ENCODE measurements around the gene SPATA31D1.

Gene SPATA31D1

GRCh38 chr9:81981883-81982282, 6.7 kb upstream of the SPATA31D1 start:
- no peak overlapping the region for H2AFZ ChIP-seq (ENCODE audit: low read depth, low read length)
- H3K9me3 ChIP-seq (ENCODE audit: low read length) = no peaks in the 10 kb centered on the region
- no peaks in the 10 kb centered on the region for H3K36me3 ChIP-seq (ENCODE audit: insufficient read depth, low read length)
- peaks cover 2% of the 10 kb centered on the region for H3K4me1 ChIP-seq (ENCODE audit: insufficient read depth, low read length)
- H3K4me3 ChIP-seq (ENCODE audit: low read length) = no peak overlapping the region
- no peaks in the 10 kb centered on the region for H3K27me3 ChIP-seq (ENCODE audit: insufficient read depth, low read length)

DNA sequence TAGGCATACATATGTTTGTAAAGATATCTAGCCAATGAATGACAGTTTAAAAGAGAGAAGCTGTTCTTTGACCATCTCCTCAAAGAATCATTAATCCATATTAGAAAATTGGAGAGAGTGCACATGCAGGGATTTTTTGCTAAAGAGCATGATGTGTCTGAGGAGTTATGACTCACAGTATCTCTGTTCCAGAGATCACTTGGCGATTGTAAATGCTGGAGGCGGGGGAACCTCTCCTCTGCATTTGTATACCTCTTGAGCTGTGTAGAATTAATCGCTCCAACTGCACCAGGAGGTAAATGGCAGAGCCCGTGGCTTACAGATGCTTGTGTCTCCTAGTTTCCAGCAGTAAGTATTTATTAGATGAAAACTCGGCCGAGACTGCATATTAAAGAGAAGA, 3.6 kb upstream of the SPATA31D1 start:
- Histone ChIP-seq H2AFZ (ENCODE audit: low read depth, low read length) (no peak overlapping the region), H3K4me1 (ENCODE audit: insufficient read depth, low read length) (peaks cover 2% of the 10 kb centered on the region), H3K9me3 (ENCODE audit: low read length) (no peaks in the 10 kb centered on the region), H3K4me3 (ENCODE audit: low read length) (no peak overlapping the region), H3K27me3 (ENCODE audit: insufficient read depth, low read length) (no peaks in the 10 kb centered on the region), H3K36me3 (ENCODE audit: insufficient read depth, low read length) (no peaks in the 10 kb centered on the region)

DNA sequence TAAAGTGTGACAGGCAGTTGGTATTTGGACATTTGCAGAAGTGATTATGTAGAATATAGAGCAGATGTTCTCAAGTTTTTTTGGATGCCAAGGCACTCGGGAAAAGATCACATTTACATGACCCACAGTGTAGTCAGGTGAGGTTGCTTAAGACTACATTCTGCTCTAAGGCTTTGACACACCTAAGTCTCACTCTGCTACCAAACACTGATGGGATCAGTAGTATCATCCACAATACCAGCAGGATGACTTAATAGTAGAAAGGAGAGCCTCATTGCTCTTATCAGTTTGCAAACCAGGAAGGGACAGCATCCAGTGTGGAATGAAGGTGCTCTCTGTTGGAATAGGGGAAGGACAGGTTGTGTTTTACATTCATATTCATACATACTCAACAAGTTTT, 2.5 kb upstream of the SPATA31D1 start:
- Histone ChIP-seq H3K4me1 (ENCODE audit: insufficient read depth, low read length) (peaks cover 2% of the 10 kb centered on the region), H3K36me3 (ENCODE audit: insufficient read depth, low read length) (no peaks in the 10 kb centered on the region), H3K4me3 (ENCODE audit: low read length) (no peak overlapping the region), H2AFZ (ENCODE audit: low read depth, low read length) (no peak overlapping the region), H3K9me3 (ENCODE audit: low read length) (no peaks in the 10 kb centered on the region), H3K27me3 (ENCODE audit: insufficient read depth, low read length) (no peaks in the 10 kb centered on the region)

DNA sequence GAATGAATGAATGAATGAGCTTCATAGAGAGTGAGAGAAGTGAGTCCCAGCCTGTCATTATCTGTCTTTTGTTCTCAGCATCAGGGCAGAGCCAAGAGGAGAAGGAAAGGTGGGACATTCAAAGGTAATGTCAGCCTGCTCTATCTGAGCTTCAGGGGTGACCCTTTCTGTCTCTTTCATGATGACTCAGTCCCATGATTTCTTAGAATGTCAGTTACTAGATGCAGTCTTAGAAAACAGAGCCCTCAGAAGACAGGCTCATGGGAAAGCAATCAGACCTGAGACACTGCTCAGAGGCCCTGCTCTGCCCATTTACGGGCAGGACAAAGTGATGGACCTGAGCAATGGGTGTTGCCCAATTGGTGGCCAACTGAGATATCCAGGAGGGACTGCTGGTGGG, 1.1 kb downstream of the SPATA31D1 start:
- Histone ChIP-seq H3K36me3 (ENCODE audit: insufficient read depth, low read length) (no peaks in the 10 kb centered on the region), H3K27me3 (ENCODE audit: insufficient read depth, low read length) (no peaks in the 10 kb centered on the region), H2AFZ (ENCODE audit: low read depth, low read length) (no peak overlapping the region), H3K4me1 (ENCODE audit: insufficient read depth, low read length) (no peaks in the 10 kb centered on the region), H3K4me3 (ENCODE audit: low read length) (no peak overlapping the region), H3K9me3 (ENCODE audit: low read length) (no peaks in the 10 kb centered on the region)

- Histone ChIP-seq H3K9me3 (ENCODE audit: low read length) (no peaks in the 10 kb centered on the region), H3K36me3 (ENCODE audit: insufficient read depth, low read length) (no peaks in the 10 kb centered on the region), H3K4me1 (ENCODE audit: insufficient read depth, low read length) (no peaks in the 10 kb centered on the region), H3K4me3 (ENCODE audit: low read length) (no peak overlapping the region), H2AFZ (ENCODE audit: low read depth, low read length) (no peak overlapping the region), H3K27me3 (ENCODE audit: insufficient read depth, low read length) (no peaks in the 10 kb centered on the region)
Observed at GRCh38 chr9:81993656-81994055, 5.1 kb downstream of the SPATA31D1 start.

DNA sequence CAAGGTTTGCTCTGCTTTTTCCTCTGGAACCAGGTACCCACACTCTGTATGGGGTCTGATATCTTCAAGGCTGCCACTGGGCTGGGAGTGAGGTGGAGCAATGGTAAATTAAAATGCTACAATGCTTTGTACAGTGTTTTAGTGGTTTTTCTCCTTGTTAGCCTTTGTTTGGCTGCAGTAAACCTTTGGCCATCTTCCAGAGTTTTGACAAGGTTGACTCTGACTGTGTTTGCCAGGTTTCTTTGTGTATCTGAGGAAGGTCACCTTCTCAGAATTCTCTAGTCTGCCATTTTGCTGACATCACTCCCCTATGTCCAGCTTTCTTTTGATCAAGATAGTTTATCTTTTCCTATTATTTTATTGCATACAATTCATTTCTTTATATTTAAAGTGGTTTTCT, 11.2 kb downstream of the SPATA31D1 start:
- no peaks in the 10 kb centered on the region for H3K4me1 ChIP-seq (ENCODE audit: insufficient read depth, low read length)
- H3K36me3 ChIP-seq (ENCODE audit: insufficient read depth, low read length) = no peaks in the 10 kb centered on the region
- no peaks in the 10 kb centered on the region for H3K9me3 ChIP-seq (ENCODE audit: low read length)
- no peak overlapping the region for H3K4me3 ChIP-seq (ENCODE audit: low read length)
- H2AFZ ChIP-seq (ENCODE audit: low read depth, low read length) = no peak overlapping the region
- H3K27me3 ChIP-seq (ENCODE audit: insufficient read depth, low read length) = no peaks in the 10 kb centered on the region

- no peaks in the 10 kb centered on the region for H3K27me3 ChIP-seq (ENCODE audit: insufficient read depth, low read length)
- no peaks in the 10 kb centered on the region for H3K9me3 ChIP-seq (ENCODE audit: low read length)
- no peak overlapping the region for H2AFZ ChIP-seq (ENCODE audit: low read depth, low read length)
- H3K4me3 ChIP-seq (ENCODE audit: low read length) = no peak overlapping the region
- no peaks in the 10 kb centered on the region for H3K4me1 ChIP-seq (ENCODE audit: insufficient read depth, low read length)
- H3K36me3 ChIP-seq (ENCODE audit: insufficient read depth, low read length) = no peaks in the 10 kb centered on the region
Observed at GRCh38 chr9:82010711-82011110, 22.1 kb downstream of the SPATA31D1 start.

GRCh38 chr9:82011133-82011532, 22.6 kb downstream of the SPATA31D1 start:
- Histone ChIP-seq H3K9me3 (ENCODE audit: low read length) (no peaks in the 10 kb centered on the region), H3K27me3 (ENCODE audit: insufficient read depth, low read length) (no peaks in the 10 kb centered on the region), H2AFZ (ENCODE audit: low read depth, low read length) (no peak overlapping the region)

GRCh38 chr9:82012276-82012675, 23.7 kb downstream of the SPATA31D1 start:
- H3K4me1 ChIP-seq (ENCODE audit: insufficient read depth, low read length) = no peaks in the 10 kb centered on the region
- no peaks in the 10 kb centered on the region for H3K9me3 ChIP-seq (ENCODE audit: low read length)
- no peaks in the 10 kb centered on the region for H3K27me3 ChIP-seq (ENCODE audit: insufficient read depth, low read length)
- no peaks in the 10 kb centered on the region for H3K36me3 ChIP-seq (ENCODE audit: insufficient read depth, low read length)
- H2AFZ ChIP-seq (ENCODE audit: low read depth, low read length) = no peak overlapping the region
- no peak overlapping the region for H3K4me3 ChIP-seq (ENCODE audit: low read length)

More at GRCh38 chr9:82011133-82011532, 22.6 kb downstream of the SPATA31D1 start:
- Histone ChIP-seq H3K4me1 (ENCODE audit: insufficient read depth, low read length) (no peaks in the 10 kb centered on the region), H3K36me3 (ENCODE audit: insufficient read depth, low read length) (no peaks in the 10 kb centered on the region), H3K4me3 (ENCODE audit: low read length) (no peak overlapping the region)

DNA sequence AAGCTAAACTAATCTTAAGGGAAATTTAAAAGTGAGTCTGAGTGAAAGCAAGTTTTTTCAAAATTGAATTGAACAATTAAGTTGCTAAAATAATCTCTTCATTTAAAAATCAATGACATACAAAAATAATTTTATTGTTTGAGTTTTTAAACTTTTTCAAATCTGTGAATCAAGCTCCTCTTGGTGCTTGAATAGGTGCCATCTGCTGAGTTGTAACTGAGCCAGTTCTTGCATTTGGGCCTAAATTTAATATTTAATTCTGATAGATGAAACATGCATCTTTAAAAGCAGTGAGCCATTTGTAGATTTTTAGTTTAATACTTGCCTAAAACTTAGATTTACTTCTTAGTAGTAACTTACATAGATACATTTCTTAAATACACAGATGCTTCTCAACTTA, 31.8 kb downstream of the SPATA31D1 start:
- Histone ChIP-seq H3K4me3 (ENCODE audit: low read length) (no peak overlapping the region), H2AFZ (ENCODE audit: low read depth, low read length) (no peak overlapping the region), H3K36me3 (ENCODE audit: insufficient read depth, low read length) (no peaks in the 10 kb centered on the region), H3K4me1 (ENCODE audit: insufficient read depth, low read length) (no peaks in the 10 kb centered on the region), H3K9me3 (ENCODE audit: low read length) (no peaks in the 10 kb centered on the region), H3K27me3 (ENCODE audit: insufficient read depth, low read length) (no peaks in the 10 kb centered on the region)

- Histone ChIP-seq H3K4me3 (ENCODE audit: low read length) (no peak overlapping the region), H3K4me1 (ENCODE audit: insufficient read depth, low read length) (no peaks in the 10 kb centered on the region), H2AFZ (ENCODE audit: low read depth, low read length) (no peak overlapping the region), H3K36me3 (ENCODE audit: insufficient read depth, low read length) (no peaks in the 10 kb centered on the region), H3K27me3 (ENCODE audit: insufficient read depth, low read length) (no peaks in the 10 kb centered on the region), H3K9me3 (ENCODE audit: low read length) (no peaks in the 10 kb centered on the region)
Observed at GRCh38 chr9:82021198-82021597, 32.6 kb downstream of the SPATA31D1 start.

GRCh38 chr9:82022121-82022520, 33.5 kb downstream of the SPATA31D1 start:
- H2AFZ ChIP-seq (ENCODE audit: low read depth, low read length) = no peak overlapping the region
- no peaks in the 10 kb centered on the region for H3K36me3 ChIP-seq (ENCODE audit: insufficient read depth, low read length)
- H3K4me1 ChIP-seq (ENCODE audit: insufficient read depth, low read length) = no peaks in the 10 kb centered on the region
- no peaks in the 10 kb centered on the region for H3K27me3 ChIP-seq (ENCODE audit: insufficient read depth, low read length)
- no peak overlapping the region for H3K4me3 ChIP-seq (ENCODE audit: low read length)
- no peaks in the 10 kb centered on the region for H3K9me3 ChIP-seq (ENCODE audit: low read length)

- Histone ChIP-seq H3K9me3 (ENCODE audit: low read length) (no peaks in the 10 kb centered on the region), H3K27me3 (ENCODE audit: insufficient read depth, low read length) (no peaks in the 10 kb centered on the region), H3K4me1 (ENCODE audit: insufficient read depth, low read length) (no peaks in the 10 kb centered on the region), H3K36me3 (ENCODE audit: insufficient read depth, low read length) (no peaks in the 10 kb centered on the region), H2AFZ (ENCODE audit: low read depth, low read length) (no peak overlapping the region), H3K4me3 (ENCODE audit: low read length) (no peak overlapping the region)
Observed at GRCh38 chr9:82024908-82025307, 36.3 kb downstream of the SPATA31D1 start.

- Histone ChIP-seq H3K27me3 (ENCODE audit: insufficient read depth, low read length) (no peaks in the 10 kb centered on the region), H3K36me3 (ENCODE audit: insufficient read depth, low read length) (no peaks in the 10 kb centered on the region), H3K9me3 (ENCODE audit: low read length) (no peaks in the 10 kb centered on the region), H3K4me3 (ENCODE audit: low read length) (no peak overlapping the region), H3K4me1 (ENCODE audit: insufficient read depth, low read length) (no peaks in the 10 kb centered on the region), H2AFZ (ENCODE audit: low read depth, low read length) (no peak overlapping the region)
Observed at GRCh38 chr9:82031538-82032280, 43.1 kb downstream of the SPATA31D1 start.
